GM19324 (cell line): ENCODE measurements around the gene MSANTD7.
A peak's percentile ranks its signal among the peaks of the same experiment; 100 is the strongest.
"Not testable (repeated sequence)": the region's sequence is repeated elsewhere in the genome, so short reads cannot be mapped to it uniquely, and the experiment has no call there.

Experiments
- ATAC-seq: cut with Tn5 transposase; IDR thresholded peaks from one replicate; pipeline ENCODE4 v1.9.1; 2021; ENCODE audit warnings: mild to moderate bottlenecking, moderate library complexity; ENCODE audit not compliant: unreplicated experiment, low FRiP score

Gene MSANTD7, protein sequence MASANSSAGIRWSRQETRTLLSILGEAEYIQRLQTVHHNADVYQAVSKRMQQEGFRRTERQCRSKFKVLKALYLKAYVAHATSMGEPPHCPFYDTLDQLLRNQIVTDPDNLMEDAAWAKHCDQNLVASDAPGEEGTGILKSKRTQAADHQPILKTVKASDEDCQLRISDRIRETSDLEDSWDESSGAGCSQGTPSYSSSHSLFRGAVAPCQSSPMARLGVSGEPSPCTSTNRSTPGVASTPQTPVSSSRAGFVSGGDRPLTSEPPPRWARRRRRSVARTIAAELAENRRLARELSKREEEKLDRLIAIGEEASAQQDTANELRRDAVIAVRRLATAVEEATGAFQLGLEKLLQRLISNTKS

DNA sequence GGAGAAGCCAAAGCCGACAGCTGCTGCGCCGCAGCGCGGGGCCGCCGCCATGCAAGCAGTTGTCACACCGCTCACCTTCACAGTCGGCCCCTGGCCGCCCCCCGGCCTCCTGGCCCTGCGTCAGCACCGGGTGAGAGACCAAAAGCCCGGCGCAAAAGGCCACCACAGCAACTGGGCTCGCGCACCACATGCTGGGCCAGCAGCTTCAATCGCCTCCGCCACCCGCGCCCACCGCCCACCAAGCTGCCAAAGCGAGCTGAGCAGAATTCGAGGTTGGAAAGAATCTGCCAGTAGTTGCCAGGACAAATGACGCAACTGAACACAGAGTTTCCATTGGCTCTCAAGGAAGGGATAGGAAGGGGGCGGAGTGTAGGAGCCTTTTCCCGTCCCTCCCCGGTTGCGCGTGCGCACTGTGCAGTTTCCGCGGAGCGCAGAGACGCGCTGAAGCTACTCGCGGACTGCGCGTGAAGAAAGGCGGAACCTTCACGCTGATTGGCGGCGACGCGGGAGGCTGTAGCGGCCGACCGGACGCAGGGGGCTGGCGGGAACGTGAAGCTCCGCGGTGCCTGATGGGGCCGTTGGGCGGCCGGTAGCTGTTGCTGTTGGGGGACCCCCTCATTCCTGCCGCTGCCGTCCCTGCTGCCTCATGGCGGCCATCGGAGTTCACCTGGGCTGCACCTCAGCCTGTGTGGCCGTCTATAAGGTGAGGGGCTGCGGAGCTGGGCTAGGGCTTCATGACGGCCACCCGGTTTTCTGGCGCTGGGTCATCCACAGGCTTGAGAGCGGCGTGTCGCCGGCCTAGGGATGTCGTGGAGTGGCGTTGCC, at the start of gene MSANTD7, which contains the start of the genes CDNF and HSPA14:
TSS of gene MSANTD7 (plus strand) at position 550 of the 825 bp plus-strand sequence. CDS start 3,979 bp downstream, outside the sequence.
TSS of gene CDNF (minus strand) at position 281 of the 825 bp plus-strand sequence. CDS start at position 190, 91 bp downstream.
TSS of gene HSPA14 (plus strand) at position 550 of the 825 bp plus-strand sequence. CDS start at position 647, 97 bp downstream.
- peak; percentile 98 for ATAC-seq

DNA sequence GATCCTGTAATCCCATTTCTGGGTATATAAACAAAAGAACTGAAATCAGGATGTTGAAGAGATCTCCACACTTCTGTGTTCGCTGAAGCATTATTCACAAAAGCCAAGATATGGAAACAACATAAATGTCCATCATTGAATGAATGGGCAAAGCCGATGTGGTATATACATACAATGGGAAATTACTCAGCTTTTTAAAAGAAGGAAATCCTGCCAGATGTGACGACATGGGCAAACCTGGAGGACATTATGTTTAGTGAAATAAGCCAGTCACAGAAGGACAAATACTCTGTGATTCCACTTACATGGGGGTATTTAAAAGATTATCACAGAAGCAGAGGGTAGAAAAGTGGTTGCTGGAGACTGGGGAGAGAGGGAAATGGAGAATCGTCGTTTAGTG, 39.5 kb upstream of the MSANTD7 start:
- ATAC-seq = no peak

DNA sequence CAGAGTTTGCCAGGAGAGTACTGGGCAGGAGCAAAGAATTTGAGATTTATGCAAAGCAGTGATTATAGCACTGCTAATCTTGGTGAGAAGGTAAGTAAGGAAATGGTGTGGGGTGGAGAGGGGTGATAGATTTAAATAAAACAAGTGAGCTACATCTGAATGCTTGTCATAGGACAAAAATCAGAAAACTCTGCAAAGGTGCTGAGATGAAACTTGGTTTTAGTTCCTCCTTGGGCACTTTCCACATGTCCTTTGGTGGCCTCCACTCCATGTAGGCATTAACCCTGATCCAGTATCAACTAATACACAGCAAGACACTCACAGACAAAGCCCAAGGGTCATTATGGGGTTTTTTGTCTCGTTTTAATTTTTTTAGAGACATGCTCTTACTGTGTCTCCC, 37.7 kb upstream of the MSANTD7 start:
- ATAC-seq = no peak

DNA sequence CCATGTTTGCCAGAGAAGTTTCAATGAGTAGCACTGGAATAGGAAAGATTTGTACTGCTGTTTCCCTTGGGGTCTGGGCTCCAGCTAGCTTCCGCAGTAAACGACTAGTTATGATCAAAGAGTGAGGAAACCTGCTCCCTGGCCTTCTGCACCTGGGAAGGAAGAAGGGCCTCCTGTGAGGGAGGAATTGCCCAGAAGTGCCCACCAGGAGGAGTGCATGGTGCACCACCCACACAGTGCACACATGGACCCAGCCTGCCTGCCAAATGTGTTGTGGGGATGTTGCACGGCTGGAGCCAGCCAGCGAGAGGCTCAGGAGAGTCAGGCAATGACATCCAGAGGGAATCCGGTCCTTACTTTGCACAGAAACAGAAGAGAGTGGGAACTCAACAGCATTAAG, 36.4 kb upstream of the MSANTD7 start:
- no peak for ATAC-seq

DNA sequence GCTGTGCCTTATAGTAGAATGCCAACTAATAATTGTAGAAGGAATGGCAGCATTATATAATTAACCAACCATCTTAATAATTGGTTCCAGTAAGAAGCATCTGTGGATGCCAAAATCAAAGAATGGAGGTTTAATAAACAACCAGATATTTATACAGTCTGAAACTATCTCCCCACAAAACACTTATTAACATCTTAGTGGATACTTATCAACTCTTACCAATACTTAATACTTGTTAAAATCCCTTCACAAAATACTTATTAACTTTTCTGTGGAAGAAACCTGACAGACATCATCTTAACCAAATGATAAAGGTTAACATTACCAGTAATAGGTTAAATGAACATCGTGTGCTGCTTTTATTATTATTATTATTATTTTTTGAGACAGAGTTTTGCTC, 34.3 kb upstream of the MSANTD7 start:
- no peak for ATAC-seq

DNA sequence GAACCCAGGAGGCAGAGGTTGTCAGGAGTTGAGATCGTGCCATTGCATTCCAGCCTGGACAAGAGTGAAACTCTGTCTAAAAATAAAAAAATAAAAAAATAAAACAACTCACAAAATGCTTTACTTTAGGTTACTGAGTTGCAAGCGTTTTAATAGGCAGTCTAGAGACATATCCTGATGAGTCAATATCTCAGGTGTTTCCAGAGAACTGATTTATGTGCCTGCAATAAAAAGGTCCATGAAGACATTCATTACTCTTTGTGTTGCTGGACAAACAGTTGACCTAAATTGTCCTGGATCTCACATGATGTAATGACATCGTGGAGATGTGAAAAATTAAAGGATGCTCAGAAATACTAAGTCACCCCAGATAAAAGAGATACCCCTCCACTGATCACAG, 31.8 kb upstream of the MSANTD7 start:
- no peak for ATAC-seq

DNA sequence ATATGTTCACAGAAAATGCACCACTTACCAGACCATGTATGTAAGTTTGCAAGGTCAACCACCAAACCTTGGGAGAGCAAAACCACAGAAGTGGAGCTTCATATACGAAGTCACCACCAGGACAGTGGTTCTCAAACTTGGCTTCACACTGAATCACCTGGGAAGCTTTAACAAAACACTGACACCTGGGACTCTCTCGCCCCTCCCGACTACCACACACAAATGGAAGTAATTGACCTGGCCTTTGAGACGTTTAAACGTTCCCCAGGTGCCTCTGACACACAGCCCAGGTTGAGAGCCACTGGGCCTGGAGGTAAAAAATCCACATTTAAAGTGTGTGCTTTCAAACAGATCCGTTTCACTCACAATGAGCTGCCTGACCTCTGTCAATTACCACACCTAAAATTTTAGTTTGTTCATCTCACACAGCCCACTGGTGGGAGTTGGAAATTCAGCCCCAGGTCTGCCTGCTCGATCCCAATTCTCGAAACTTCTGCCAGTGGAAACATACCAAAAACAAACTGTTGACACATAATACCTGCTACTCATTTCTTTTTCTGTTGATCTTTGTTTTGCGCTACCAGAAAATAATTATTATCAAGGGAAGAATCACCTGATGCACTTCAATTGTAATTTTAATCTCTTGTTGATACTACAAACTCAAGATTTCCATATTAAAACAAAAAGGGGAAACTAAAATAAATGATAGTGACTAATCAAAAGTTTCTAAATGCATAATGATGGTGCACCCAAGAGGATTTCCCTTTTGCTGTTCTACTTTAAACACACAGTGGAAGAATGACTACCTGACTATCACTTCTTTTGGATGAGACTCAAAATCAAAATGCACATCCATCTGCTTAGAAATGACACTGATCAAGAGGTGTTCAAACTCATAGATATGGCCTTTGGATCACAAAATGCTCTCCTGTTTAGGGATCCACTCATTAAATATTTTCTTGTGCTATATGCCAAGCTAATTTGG, 26.8 kb upstream of the MSANTD7 start:
- no peak for ATAC-seq

DNA sequence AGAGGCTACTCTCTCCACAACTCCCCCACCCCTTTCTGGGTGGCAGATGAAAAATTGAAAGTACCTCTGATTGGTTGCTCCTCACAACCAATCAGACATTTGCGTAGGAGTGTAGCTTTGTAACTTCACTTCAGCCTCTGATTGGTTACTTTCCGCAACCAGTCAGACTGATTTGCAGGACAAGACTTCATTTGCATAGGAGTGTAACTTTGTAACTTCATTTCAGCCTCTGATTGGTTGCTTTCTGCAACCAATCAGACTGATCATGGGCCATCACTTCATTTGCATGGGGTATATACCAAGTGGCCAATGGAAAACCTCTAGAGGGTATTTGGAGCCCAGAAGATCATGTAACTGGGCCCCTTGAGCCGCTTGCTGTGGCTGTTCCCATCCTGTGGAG, 25.8 kb upstream of the MSANTD7 start:
- ATAC-seq = no peak

DNA sequence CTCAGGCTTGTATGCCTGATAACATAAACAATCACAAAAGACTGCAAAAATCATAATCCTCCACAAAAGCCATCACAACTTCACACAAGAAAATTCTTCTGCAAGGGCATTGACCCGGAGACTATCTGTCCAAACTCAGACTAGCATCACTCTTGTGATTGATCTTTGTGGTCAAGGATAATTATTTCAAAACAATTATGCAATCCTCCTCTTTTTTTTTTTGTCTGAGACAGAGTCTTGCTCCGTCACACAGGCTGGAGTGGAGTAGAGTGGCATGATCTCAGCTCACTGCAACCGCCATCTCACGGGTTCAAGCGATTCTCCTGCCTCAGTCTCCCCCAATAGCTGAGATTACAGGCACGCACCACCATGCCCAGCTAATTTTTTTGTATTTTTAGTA, 22.4 kb upstream of the MSANTD7 start:
- ATAC-seq = no peak

DNA sequence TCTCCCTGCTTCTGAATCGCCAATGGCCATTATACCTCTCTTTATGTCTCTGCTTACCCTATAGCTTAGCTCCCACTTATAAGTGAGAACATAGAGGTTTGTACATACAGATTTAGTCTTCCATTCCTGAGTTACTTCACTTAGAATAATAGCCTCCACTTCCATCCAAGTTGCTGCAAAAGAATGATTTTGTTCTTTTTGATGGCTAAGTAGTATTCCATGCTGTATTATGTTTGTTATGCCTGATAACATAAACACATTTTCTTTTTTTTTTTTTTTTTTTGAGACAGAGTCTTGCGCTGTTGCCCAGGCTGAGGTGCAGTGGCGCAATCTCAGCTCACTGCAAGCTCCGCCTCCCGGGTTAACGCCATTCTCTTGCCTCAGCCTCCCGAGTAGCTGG, 21.4 kb upstream of the MSANTD7 start:
- not testable (repeated sequence) for ATAC-seq

DNA sequence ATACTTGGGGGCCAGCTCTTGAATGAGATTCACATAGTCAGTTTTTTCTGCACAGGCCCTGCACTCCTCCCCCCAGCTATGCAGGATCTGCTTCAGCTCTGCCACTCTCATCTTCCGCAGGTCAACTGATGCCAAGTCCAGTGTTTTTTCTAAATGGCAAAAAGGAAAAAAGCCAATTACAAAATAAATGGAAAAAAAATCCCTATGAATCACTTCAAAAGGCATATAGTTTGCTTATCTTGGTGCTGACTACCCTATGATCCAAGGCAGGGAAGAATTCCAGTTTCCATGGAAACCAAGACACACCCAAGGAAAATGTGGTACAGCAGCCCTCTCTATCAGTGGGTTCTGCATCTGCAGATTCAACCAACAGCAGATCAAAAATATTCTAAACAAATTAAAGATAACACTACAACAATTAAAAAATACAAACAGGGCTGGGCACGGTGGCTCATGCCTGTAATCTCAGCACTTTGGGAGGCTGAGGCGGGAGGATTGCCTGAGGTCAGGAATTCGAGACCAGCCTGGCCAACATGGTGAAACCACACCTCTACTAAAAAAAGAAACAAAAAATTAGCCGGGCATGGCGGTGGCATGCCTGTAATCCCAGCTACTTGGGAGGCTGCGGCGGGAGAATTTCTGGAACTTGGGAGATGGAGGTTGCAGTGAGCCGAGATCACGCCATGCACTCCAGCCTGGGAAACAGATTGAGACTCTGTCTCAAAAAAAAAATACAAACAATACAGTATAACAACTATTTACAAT, 17.9 kb upstream of the MSANTD7 start:
- no peak for ATAC-seq

DNA sequence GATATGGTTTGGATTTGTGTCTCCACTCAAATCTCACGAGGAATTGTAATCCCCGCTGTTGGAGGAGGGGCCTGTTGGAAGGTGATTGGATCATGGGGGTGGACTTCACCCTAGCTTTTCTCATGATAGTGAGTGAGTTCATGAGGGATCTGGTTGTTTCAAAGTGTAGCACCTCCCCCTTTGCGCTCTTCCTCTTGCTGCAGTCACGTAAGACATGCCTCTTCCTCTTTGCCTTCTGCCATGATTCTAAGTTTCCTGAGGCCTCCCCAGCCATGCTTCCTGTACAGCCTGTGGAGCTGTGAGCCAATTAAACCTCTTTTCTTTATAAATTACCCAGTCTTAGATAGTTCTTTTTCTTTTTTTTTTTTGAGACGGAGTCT, 17.3 kb upstream of the MSANTD7 start:
- no peak for ATAC-seq

DNA sequence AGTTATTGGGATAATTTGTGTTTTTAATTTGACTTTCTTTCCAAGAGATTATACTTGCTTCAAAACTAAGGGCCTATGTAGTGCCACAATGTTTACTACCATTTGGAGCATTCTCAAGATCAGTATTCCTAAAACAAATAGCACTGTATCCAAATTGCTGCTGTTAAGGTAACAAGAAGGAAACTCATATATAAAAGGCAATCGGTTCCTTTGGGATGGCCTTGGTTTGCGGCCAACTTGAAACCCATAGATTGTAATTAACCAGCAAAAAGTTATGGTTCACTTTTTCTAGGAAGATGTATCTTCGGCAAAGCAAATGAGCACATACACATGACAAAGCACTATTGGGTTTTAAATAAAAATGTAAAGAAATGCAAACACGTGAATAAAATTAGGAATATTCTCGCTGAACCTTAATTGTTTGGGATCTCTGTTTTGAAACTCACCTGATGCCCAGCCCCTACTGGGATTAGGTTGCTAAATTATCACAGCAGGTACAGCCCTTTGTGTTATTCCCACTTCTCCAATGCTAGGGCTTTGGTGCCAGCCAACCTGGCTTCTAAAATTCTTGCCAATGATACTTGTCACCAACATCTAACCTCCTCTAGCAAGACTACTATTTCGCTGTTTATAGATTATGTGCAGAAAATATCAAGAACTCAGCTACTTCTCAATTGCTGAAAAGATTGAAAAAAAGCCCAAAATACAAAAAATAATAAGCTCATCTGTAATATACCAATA, 16.3 kb upstream of the MSANTD7 start:
- no peak for ATAC-seq

DNA sequence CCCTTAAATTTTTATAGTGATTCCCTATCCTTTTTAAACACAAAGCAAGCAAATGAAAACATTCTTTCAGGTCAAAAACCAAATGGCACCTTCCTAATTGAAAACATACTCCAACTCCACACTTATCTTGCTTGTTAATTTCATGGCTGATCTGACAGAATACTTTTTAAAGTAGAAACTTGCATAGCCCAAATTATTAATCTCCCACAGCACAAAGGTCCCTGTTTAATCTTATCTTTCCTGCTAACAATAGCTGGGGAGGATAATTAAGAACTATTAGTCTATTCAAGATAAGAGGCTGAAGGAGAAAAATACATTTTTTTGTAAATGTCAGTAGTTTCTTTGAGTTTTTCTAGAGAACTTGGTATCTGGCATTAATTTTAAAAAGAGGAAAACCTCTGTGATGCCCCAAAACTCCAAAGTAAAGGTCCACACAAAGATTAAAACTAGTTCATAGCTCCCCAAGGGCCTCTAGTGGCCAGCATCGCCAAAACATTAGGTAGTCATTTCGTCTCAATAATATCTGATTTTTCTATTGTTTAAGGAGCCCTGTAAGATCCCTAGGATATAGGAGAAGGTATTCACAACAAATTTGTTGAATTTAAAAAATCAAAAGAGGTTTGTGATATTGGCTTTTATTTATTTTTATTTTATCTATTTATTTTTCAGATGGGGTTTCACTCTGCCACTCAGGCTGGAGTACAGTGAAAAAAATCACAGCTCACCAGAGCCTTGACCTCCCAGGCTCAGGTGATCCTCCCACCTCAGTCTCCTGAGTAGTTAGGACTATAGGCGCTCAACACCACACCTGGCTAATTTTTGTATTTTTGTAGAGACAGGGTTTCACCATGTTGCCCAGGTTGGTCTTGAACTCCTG, 15.0 kb upstream of the MSANTD7 start:
- no peak for ATAC-seq

DNA sequence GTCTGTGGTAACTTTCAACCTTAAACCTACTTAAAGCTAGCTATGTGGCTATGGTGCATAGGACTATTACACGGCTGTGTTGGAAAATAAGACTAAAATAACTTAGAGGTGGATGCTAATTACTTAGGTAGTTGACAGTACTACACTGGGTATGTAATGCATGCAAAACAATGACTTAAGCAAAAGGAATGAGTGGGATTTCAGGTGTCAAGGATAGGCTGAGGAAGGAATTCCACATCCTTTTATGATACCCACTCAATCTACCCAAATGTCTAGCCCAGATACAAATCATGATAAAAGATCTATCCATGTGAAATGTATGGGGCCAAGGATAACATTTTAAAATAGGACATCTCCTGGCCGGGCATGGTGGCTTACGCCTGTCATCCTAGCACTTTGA, 14.1 kb upstream of the MSANTD7 start:
- ATAC-seq = no peak

DNA sequence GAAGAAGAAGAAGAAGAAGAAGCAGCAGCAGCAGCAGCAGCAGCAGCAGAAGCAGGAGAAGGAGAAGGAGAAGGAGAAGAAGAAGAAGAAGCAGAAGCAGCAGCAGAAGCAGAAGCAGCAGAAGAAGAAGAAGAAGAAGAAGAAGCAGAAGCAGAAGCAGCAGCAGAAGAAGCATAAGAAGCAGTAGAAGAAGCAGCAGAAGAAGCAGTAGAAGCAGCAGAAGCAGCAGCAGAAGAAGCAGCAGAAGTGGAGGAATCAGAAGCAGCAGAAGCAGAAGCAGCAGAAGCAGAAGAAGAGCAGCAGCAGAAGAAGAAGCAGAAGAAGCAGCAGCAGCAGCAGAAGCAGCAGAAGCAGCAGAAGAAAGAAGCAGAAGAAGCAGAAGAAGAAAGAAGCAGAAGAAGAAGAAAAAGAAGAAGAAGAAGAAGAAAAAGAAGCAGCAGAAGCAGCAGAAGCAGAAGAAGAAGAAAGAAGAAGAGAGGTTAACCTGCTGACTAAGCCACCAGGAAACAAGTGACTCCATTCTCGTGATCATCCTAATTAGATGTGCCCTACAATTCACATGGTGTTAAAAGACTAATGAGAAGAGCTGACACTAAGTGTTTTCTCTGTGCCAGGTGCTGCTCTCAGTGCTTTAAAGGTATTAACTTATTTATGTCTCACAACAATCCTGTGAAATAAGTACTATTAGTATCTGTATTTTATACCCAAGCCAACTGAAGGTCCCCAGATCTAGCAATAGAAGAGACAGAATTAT, 11.9 kb upstream of the MSANTD7 start:
- no peak for ATAC-seq

DNA sequence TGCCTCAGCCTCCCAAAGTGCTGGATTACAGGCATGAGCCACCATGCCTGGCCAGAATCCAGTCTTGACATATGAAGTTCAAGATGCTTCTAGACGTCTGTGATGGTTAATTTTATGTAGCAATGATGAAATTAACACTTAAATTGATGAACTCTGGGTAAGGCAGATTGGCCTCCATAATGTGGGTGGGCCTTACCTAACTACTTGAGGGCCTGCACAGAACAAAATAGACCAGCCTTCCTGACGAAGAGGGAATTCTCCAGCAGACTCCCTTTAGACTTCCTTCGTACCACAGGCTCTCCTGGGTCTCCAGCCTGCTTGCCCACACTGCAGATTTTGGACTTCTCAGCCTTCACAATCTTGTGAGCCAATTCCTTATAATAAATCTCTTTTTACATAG, 5.0 kb upstream of the MSANTD7 start:
- no peak for ATAC-seq
